DOHH2 (cell line): ENCODE data around the gene WNT3A.

Experiments used
- H3F3A ChIP-seq: fragments of 200-600 bp; sonication (generic), shearing (Covaris generic); 2 replicates; pipeline ENCODE4 v1.6.0; 2016; ENCODE audit warnings: antibody characterized with exemption, mild to moderate bottlenecking; ENCODE audit not compliant: control insufficient read depth, insufficient read depth
- H3K27ac ChIP-seq: fragments of 200-600 bp; sonication (generic); 2 replicates; pipeline ENCODE4 v1.5.1; 2014; ENCODE audit warnings: low read depth, mild to moderate bottlenecking, low read length, moderate library complexity
- H3K27me3 ChIP-seq: fragments of 200-600 bp; sonication (generic); 2 replicates; pipeline ENCODE4 v1.6.1; 2014; ENCODE audit warnings: mild to moderate bottlenecking, low read length, mixed read lengths; ENCODE audit not compliant: control insufficient read depth
- H3K36me3 ChIP-seq: fragments of 200-600 bp; sonication (generic); 2 replicates; pipeline ENCODE4 v1.6.1; 2014; ENCODE audit warnings: mild to moderate bottlenecking, low read length, moderate library complexity, mixed read lengths; ENCODE audit not compliant: control insufficient read depth
- H3K4me1 ChIP-seq: fragments of 200-600 bp; sonication (generic); 2 replicates; pipeline ENCODE4 v1.6.1; 2014; ENCODE audit warnings: mild to moderate bottlenecking, low read length, mixed read lengths; ENCODE audit not compliant: control insufficient read depth
- H3K4me2 ChIP-seq: fragments of 200-600 bp; sonication (generic); 2 replicates; pipeline ENCODE4 v1.6.0; 2014; ENCODE audit warnings: mild to moderate bottlenecking, low read length, moderate library complexity
- H3K4me3 ChIP-seq: fragments of 200-600 bp; sonication (generic); 2 replicates; pipeline ENCODE4 v1.5.1; 2014; ENCODE audit warnings: mild to moderate bottlenecking, low read length, mixed read lengths
- H3K79me2 ChIP-seq: fragments of 200-600 bp; sonication (generic); 2 replicates; pipeline ENCODE4 v1.6.1; 2014; ENCODE audit warnings: mild to moderate bottlenecking, low read length, mixed read lengths; ENCODE audit not compliant: control insufficient read depth
- H3K9me2 ChIP-seq: fragments of 200-600 bp; sonication (generic); replicated peaks from 2 replicates; pipeline ENCODE4 v1.6.1; 2014; ENCODE audit warnings: mild to moderate bottlenecking, low read length, mixed read lengths; ENCODE audit not compliant: control insufficient read depth
- H3K9me3 ChIP-seq: fragments of 200-600 bp; sonication (generic); 2 replicates; pipeline ENCODE4 v1.6.1; 2014; ENCODE audit warnings: antibody characterized with exemption, low read length, mixed read lengths; ENCODE audit not compliant: control insufficient read depth, insufficient read depth
- H4K20me1 ChIP-seq: fragments of 200-600 bp; sonication (generic); 2 replicates; pipeline ENCODE4 v1.6.0; 2014; ENCODE audit warnings: low read depth, mild to moderate bottlenecking, antibody characterized with exemption, low read length, moderate library complexity; ENCODE audit not compliant: control insufficient read depth, insufficient read depth
- CTCF ChIP-seq: fragments of 200-600 bp; sonication (generic); IDR thresholded peaks from one replicate; pipeline ENCODE4 v1.5.1; 2014; ENCODE audit warnings: antibody characterized with exemption, mild to moderate bottlenecking, low read depth, low read length; ENCODE audit not compliant: poor library complexity, severe bottlenecking
- EZH2phosphoT487 ChIP-seq: fragments of 200-600 bp; sonication (generic); IDR thresholded peaks from 2 replicates; pipeline ENCODE4 v1.6.1; 2017; ENCODE audit warnings: borderline replicate concordance, mild to moderate bottlenecking, antibody characterized with exemption, low read length, moderate library complexity, mixed read lengths

WNT3A gene

GRCh38 chr1:228107636-228108035 is 100.8 kb downstream of the WNT3A start:
- peak overlapping the region; percentile 85; the same call in 1 of the 2 replicates for H3K4me2 ChIP-seq
- peaks cover 23% of the 10 kb centered on the region for H3K36me3 ChIP-seq
- peaks cover 30% of the 10 kb centered on the region for H3K4me1 ChIP-seq
- peaks cover 5% of the 10 kb centered on the region; the same call in 1 of the 2 replicates for H3F3A ChIP-seq
- no peaks in the 10 kb centered on the region for H3K9me3 ChIP-seq
- peaks cover 31% of the 10 kb centered on the region for H3K79me2 ChIP-seq
- H3K27ac ChIP-seq: no peak overlapping the region
- no peaks in the 10 kb centered on the region for H3K27me3 ChIP-seq
- H3K9me2 ChIP-seq: no peaks in the 10 kb centered on the region
- no peak overlapping the region for H3K4me3 ChIP-seq
- TF ChIP-seq EZH2phosphoT487: no peak
- no peak for TF ChIP-seq CTCF
- H4K20me1 ChIP-seq: no peaks in the 10 kb centered on the region

GRCh38 chr1:228108055-228108690 is 101.4 kb downstream of the WNT3A start:
- Histone ChIP-seq H3K36me3 (peaks cover 23% of the 10 kb centered on the region), H3K27ac (no peak overlapping the region), H4K20me1 (no peaks in the 10 kb centered on the region), H3K4me2 (peak overlapping the region; percentile 85), H3K4me1 (peaks cover 30% of the 10 kb centered on the region), H3K79me2 (peaks cover 26% of the 10 kb centered on the region), H3K9me2 (no peaks in the 10 kb centered on the region), H3K27me3 (no peaks in the 10 kb centered on the region), H3F3A (peaks cover 5% of the 10 kb centered on the region; the same call in 1 of the 2 replicates), H3K4me3 (peak overlapping the region; percentile 96), H3K9me3 (no peaks in the 10 kb centered on the region)
- no peak for TF ChIP-seq CTCF
- no peak for TF ChIP-seq EZH2phosphoT487

- Histone ChIP-seq H3K27ac (no peak overlapping the region), H3K4me1 (peaks cover 27% of the 10 kb centered on the region), H3K36me3 (peaks cover 23% of the 10 kb centered on the region), H3K4me3 (peak overlapping the region; percentile 96), H3K4me2 (peak overlapping the region; percentile 85), H4K20me1 (no peaks in the 10 kb centered on the region), H3F3A (peaks cover 5% of the 10 kb centered on the region; the same call in 1 of the 2 replicates), H3K9me3 (no peaks in the 10 kb centered on the region), H3K9me2 (no peaks in the 10 kb centered on the region), H3K27me3 (no peaks in the 10 kb centered on the region), H3K79me2 (peaks cover 23% of the 10 kb centered on the region)
- TF ChIP-seq EZH2phosphoT487: no peak
- TF ChIP-seq CTCF: no peak
These were observed 101.9 kb downstream of the WNT3A start for GRCh38 chr1:228108742-228109072.
